ENCODE data around the gene MYO10.

DNA sequence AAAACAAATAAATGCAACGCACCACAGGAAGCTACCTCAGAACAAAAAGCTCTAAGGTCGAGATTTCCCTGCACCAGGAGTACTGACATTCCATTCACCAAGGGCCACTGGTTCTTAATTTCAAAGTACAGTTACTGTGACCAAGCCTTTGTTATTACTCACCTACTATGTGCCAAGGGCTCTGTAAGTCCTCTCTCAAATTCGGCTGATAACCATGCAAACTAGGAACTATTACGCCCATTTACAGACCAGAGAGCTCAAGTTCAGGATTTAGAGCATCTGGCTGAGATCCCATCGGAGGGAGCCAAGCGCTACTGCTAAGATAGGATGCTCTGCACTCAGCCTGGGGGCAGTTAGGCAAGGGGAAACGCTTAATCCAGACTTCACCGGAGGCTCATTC, 5.6 kb downstream of the MYO10 start:
- TF ChIP-seq, protein P1, sequence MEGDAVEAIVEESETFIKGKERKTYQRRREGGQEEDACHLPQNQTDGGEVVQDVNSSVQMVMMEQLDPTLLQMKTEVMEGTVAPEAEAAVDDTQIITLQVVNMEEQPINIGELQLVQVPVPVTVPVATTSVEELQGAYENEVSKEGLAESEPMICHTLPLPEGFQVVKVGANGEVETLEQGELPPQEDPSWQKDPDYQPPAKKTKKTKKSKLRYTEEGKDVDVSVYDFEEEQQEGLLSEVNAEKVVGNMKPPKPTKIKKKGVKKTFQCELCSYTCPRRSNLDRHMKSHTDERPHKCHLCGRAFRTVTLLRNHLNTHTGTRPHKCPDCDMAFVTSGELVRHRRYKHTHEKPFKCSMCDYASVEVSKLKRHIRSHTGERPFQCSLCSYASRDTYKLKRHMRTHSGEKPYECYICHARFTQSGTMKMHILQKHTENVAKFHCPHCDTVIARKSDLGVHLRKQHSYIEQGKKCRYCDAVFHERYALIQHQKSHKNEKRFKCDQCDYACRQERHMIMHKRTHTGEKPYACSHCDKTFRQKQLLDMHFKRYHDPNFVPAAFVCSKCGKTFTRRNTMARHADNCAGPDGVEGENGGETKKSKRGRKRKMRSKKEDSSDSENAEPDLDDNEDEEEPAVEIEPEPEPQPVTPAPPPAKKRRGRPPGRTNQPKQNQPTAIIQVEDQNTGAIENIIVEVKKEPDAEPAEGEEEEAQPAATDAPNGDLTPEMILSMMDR (IDR thresholded peaks at IDR 0.05) = no peak
- no peak for TF ChIP-seq POLR2A (IDR thresholded peaks at IDR 0.05)
